ENCODE measurements around the gene GRIK4. TPM values are rescaled to one million over a fixed set of nuclear protein-coding genes. Genes with fewer than 3 reads are reported as not detected.

Gene GRIK4
- total RNA-seq, 1 experiment from 2014 or later = not detected

DNA sequence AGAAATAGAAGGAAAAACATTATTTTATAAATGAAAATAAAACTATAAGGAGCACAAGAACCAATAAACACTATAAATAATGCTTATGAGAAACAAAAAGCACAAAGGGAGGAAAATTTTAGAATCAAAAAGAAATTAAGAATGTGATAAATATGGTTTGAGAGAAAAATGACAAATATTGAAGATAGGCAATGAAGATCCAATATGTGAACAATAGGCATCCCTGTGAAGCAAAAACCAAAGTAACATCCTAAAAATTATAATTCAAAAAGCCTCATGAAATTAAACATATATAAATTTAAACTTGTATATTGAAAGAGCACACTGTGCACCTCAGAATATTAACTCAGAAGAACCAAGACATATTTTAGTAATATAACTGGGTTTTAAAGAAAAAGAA lies 216.2 kb downstream of the GRIK4 start:
- Histone ChIP-seq H2AFZ (no peak overlapping the region), H3K9me3 (ENCODE audit: insufficient read depth, low read depth) (peaks cover 16% of the 10 kb centered on the region), H3K36me3 (ENCODE audit: low read depth) (no peaks in the 10 kb centered on the region), H3F3A (ENCODE audit: insufficient read depth, low read depth) (no peaks in the 10 kb centered on the region), H3K4me1 (replicated peaks; ENCODE audit: insufficient read depth) (no peaks in the 10 kb centered on the region), H3K27me3 (ENCODE audit: insufficient read depth, low read depth) (peaks cover 60% of the 10 kb centered on the region), H3K79me2 (ENCODE audit: low read depth) (no peaks in the 10 kb centered on the region), H3K9me2 (ENCODE audit: insufficient read depth) (no peaks in the 10 kb centered on the region), H3K4me3 (no peak overlapping the region), H3K27ac (no peak overlapping the region), H3K4me2 (no peak overlapping the region), H4K20me1 (ENCODE audit: insufficient read depth) (no peaks in the 10 kb centered on the region)
- intact Hi-C loops (cut with micrococcal nuclease; ENCODE audit: unreplicated experiment) = no loop called here
- POLR2A ChIA-PET (ENCODE audit: unreplicated experiment) = no interaction called here
- TF ChIP-seq EZH2 (IDR thresholded peaks at IDR 0.05; ENCODE audit: low read depth) = no peak
- TF ChIP-seq, protein P1, sequence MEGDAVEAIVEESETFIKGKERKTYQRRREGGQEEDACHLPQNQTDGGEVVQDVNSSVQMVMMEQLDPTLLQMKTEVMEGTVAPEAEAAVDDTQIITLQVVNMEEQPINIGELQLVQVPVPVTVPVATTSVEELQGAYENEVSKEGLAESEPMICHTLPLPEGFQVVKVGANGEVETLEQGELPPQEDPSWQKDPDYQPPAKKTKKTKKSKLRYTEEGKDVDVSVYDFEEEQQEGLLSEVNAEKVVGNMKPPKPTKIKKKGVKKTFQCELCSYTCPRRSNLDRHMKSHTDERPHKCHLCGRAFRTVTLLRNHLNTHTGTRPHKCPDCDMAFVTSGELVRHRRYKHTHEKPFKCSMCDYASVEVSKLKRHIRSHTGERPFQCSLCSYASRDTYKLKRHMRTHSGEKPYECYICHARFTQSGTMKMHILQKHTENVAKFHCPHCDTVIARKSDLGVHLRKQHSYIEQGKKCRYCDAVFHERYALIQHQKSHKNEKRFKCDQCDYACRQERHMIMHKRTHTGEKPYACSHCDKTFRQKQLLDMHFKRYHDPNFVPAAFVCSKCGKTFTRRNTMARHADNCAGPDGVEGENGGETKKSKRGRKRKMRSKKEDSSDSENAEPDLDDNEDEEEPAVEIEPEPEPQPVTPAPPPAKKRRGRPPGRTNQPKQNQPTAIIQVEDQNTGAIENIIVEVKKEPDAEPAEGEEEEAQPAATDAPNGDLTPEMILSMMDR (conservative IDR thresholded peaks at IDR 0.05) = no peak
- no TSS peak for BruUV-seq (replicated peaks)
- CTCF ChIA-PET = interaction anchor here (0.6 kb wide), 1 partner anchor 1472 kb away, joined by 3 read pairs; no protein-coding TSS in a partner anchor
- no peak for DNase-seq

DNA sequence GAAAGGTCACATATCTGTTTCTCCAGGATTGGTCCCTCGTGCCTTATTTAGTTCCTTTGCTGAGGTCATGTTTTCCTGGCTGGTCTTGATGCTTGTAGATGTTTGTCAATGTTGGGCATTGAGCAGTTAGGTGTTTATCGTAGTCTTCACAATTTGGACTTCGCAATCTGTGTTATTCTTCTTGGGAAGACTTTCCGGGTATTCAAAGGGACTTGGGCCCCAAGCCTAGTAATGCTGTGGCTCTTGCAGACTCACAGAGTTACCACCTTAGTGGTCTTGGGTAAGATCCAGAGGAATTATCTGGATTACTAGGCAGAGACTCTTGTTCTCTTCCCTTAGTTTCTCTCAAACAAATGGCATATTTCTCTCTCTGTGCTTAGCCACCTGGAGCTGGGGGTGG lies 223.5 kb downstream of the GRIK4 start:
- no peaks in the 10 kb centered on the region for H3F3A ChIP-seq (ENCODE audit: insufficient read depth, low read depth)
- intact Hi-C loops (cut with micrococcal nuclease; ENCODE audit: unreplicated experiment) = no loop called here
- H3K4me2 ChIP-seq = no peak overlapping the region
- DNase-seq = no peak
- H3K9me3 ChIP-seq (ENCODE audit: insufficient read depth, low read depth) = 0 out of 2 replicates have a peak, but pooled peaks cover 6% of the 10 kb centered on the region
- H3K4me3 ChIP-seq = no peak overlapping the region
- H3K4me1 ChIP-seq (replicated peaks; ENCODE audit: insufficient read depth) = no peaks in the 10 kb centered on the region
- no peak overlapping the region for H3K27ac ChIP-seq
- no peaks in the 10 kb centered on the region for H3K79me2 ChIP-seq (ENCODE audit: low read depth)
- TF ChIP-seq, protein P1 (conservative IDR thresholded peaks at IDR 0.05) = no peak
- no peak for TF ChIP-seq EZH2 (IDR thresholded peaks at IDR 0.05; ENCODE audit: low read depth)
- POLR2A ChIA-PET (ENCODE audit: unreplicated experiment) = no interaction called here
- BruUV-seq (replicated peaks) = no TSS peak
- CTCF ChIA-PET = no interaction called here
- no peaks in the 10 kb centered on the region for H3K36me3 ChIP-seq (ENCODE audit: low read depth)
- H2AFZ ChIP-seq = no peak overlapping the region
- H4K20me1 ChIP-seq (ENCODE audit: insufficient read depth) = no peaks in the 10 kb centered on the region
- no peaks in the 10 kb centered on the region for H3K9me2 ChIP-seq (ENCODE audit: insufficient read depth)
- H3K27me3 ChIP-seq (ENCODE audit: insufficient read depth, low read depth) = peaks cover 80% of the 10 kb centered on the region

DNA sequence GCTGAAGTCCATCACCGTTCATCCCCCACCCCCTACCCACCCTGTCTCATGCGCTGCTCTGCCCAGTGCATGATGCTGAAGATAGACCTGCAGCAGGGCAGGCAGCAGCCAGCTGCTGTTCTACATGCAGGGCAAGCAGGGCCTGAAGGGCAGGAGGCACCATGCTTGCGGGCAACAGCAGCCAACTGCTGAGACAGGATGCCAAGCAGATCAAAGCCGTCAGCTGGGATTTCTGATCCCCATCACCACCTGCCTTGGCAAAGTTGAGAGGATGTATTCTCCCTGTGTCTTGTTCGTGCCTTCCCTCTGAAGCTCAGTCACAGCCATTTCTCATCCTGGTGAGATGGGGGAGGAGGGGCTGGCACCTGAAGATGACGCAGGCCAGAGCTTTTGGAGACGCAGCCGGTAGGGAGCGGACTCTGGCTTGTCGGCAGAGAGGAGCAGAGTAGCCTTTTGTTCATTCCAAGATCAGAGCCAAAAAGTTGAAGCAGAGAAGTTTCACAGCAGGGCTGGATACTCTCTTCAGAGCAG lies 227.0 kb downstream of the GRIK4 start:
- Histone ChIP-seq H3K4me2 (no peak overlapping the region), H3K27ac (no peak overlapping the region), H3F3A (ENCODE audit: insufficient read depth, low read depth) (no peaks in the 10 kb centered on the region), H3K4me1 (replicated peaks; ENCODE audit: insufficient read depth) (no peaks in the 10 kb centered on the region), H3K27me3 (ENCODE audit: insufficient read depth, low read depth) (peaks cover 79% of the 10 kb centered on the region), H3K4me3 (no peak overlapping the region), H3K9me3 (ENCODE audit: insufficient read depth, low read depth) (no peaks in the 10 kb centered on the region), H3K9me2 (ENCODE audit: insufficient read depth) (no peaks in the 10 kb centered on the region), H2AFZ (no peak overlapping the region), H3K79me2 (ENCODE audit: low read depth) (no peaks in the 10 kb centered on the region), H4K20me1 (ENCODE audit: insufficient read depth) (no peaks in the 10 kb centered on the region), H3K36me3 (ENCODE audit: low read depth) (no peaks in the 10 kb centered on the region)
- ChIA-PET CTCF (no interaction called here), POLR2A (ENCODE audit: unreplicated experiment) (no interaction called here)
- DNase-seq = no peak
- no TSS peak for BruUV-seq (replicated peaks)
- intact Hi-C loops (cut with micrococcal nuclease; ENCODE audit: unreplicated experiment) = no loop called here
- TF ChIP-seq, protein P1 (conservative IDR thresholded peaks at IDR 0.05) = no peak
- no peak for TF ChIP-seq EZH2 (IDR thresholded peaks at IDR 0.05; ENCODE audit: low read depth)
